H1 (cell line): Measurements from ENCODE around the gene C1orf116.

Experiments used
- CTCF ChIP-seq, 3 experiments: IDR thresholded peaks; 1 replicate in 2 of 3; 2 replicates in 1 of 3; pipeline versions ENCODE4 v1.5.1 to v1.6.1; 2011; ENCODE audit warnings: low read length in 3 of 3, mild to moderate bottlenecking in 3 of 3, inconsistent platforms in 2 of 3, low read depth in 1 of 3, moderate library complexity in 1 of 3; ENCODE audit not compliant: insufficient read depth in 1 of 3; ENCODE audit errors: control extremely low read depth in 1 of 3
- EZH2 ChIP-seq: fragments of 200-600 bp; sonication (generic); IDR thresholded peaks from 2 replicates; pipeline ENCODE4 v1.7.1; 2012; ENCODE audit warnings: low read depth, mild to moderate bottlenecking, moderate library complexity, low read length, inconsistent platforms; ENCODE audit not compliant: severe bottlenecking
- KDM1A ChIP-seq: fragments of 200-600, 300-600 bp; sonication (generic); IDR thresholded peaks from 2 replicates; pipeline ENCODE4 v1.7.1; 2016; ENCODE audit warnings: mild to moderate bottlenecking, low read length, borderline replicate concordance
- MAX ChIP-seq: IDR thresholded peaks from 2 replicates; pipeline ENCODE4 v1.6.1; 2012; ENCODE audit warnings: inconsistent platforms
- TCF12 ChIP-seq: IDR thresholded peaks from 2 replicates; pipeline ENCODE4 v1.6.1; 2011; ENCODE audit warnings: low read depth, mild to moderate bottlenecking, low read length

- no peak for TF ChIP-seq KDM1A
- TF ChIP-seq CTCF (IDR thresholded peaks at IDR 0.05; ENCODE audit: control extremely low read depth in 1 of 3, insufficient read depth in 1 of 3, low read depth in 1 of 3, low read length in 3 of 3), result no peak
- no peak for TF ChIP-seq TCF12
- TF ChIP-seq MAX, result no peak
- TF ChIP-seq EZH2, result no peak
These were observed 22.9 kb upstream of the C1orf116 start for GRCh38 chr1:207055386-207056001.
